Mesenchymal stem cell (in vitro differentiated cells and primary cell): ENCODE results near the gene TPM3.
"Not testable (repeated sequence)": the region's sequence is repeated elsewhere in the genome, so short reads cannot be mapped to it uniquely, and the experiment has no call there.

Source experiments
- DNase-seq: peaks from one replicate; pipeline ENCODE4 v3.0.0-alpha.2; 2013
- H2AFZ ChIP-seq: one replicate; pipeline ENCODE4 v1.6.1; 2013; ENCODE audit warnings: low read depth, mild to moderate bottlenecking, control low read depth, inconsistent platforms, low read length, moderate library complexity
- H2AK5ac ChIP-seq: 2 replicates; pipeline ENCODE4 v1.6.1; 2013; ENCODE audit warnings: low read length, moderate library complexity, mild to moderate bottlenecking, inconsistent platforms; ENCODE audit not compliant: severe bottlenecking
- H2BK120ac ChIP-seq: one replicate; pipeline ENCODE4 v1.6.1; 2013; ENCODE audit warnings: low read depth, mild to moderate bottlenecking, inconsistent platforms, low read length, moderate library complexity
- H2BK12ac ChIP-seq, 2 experiments: one replicate each; pipeline ENCODE4 v1.6.1; 2013; ENCODE audit warnings: inconsistent platforms in 2 of 2, low read length in 2 of 2, mild to moderate bottlenecking in 2 of 2, moderate library complexity in 2 of 2, control low read depth in 1 of 2
- H2BK15ac ChIP-seq: one replicate; pipeline ENCODE4 v1.6.1; 2013; ENCODE audit warnings: mild to moderate bottlenecking, low read depth, inconsistent platforms; ENCODE audit not compliant: poor library complexity, severe bottlenecking
- H2BK5ac ChIP-seq: 2 replicates; pipeline ENCODE4 v1.6.1; 2013; ENCODE audit warnings: low read depth, mild to moderate bottlenecking, low read length, control low read depth, inconsistent platforms; ENCODE audit not compliant: poor library complexity, severe bottlenecking
- H3K14ac ChIP-seq, 2 experiments: one replicate each; pipeline ENCODE4 v1.6.1; 2013; ENCODE audit warnings: inconsistent platforms in 2 of 2, low read length in 2 of 2, control low read depth in 1 of 2, mild to moderate bottlenecking in 1 of 2, moderate library complexity in 1 of 2
- H3K18ac ChIP-seq, 2 experiments: one replicate each; pipeline ENCODE4 v1.6.1; 2013; ENCODE audit warnings: inconsistent platforms in 2 of 2, low read length in 2 of 2, control low read depth in 1 of 2, low read depth in 1 of 2, mild to moderate bottlenecking in 1 of 2
- H3K23ac ChIP-seq, 2 experiments: one replicate each; pipeline ENCODE4 v1.6.1; 2013; ENCODE audit warnings: inconsistent platforms in 2 of 2, low read length in 2 of 2, mild to moderate bottlenecking in 2 of 2, moderate library complexity in 2 of 2, control low read depth in 1 of 2
- H3K27ac ChIP-seq: 2 replicates; pipeline ENCODE4 v1.5.1; 2013; ENCODE audit warnings: mild to moderate bottlenecking, moderate library complexity, low read length, control low read depth, inconsistent platforms; ENCODE audit not compliant: poor library complexity, severe bottlenecking
- H3K27me3 ChIP-seq, 2 experiments: 2 replicates each; pipeline versions ENCODE4 v1.6.1 to v1.7.0; 2013; ENCODE audit warnings: low read length in 2 of 2, mild to moderate bottlenecking in 2 of 2, moderate library complexity in 2 of 2, control low read depth in 1 of 2, inconsistent platforms in 1 of 2; ENCODE audit not compliant: control insufficient read depth in 1 of 2, insufficient read depth in 1 of 2
- H3K36me3 ChIP-seq, 2 experiments: 2 replicates each; pipeline versions ENCODE4 v1.6.1 to v1.7.0; 2013; ENCODE audit warnings: low read length in 2 of 2, control low read depth in 1 of 2, inconsistent platforms in 1 of 2, low read depth in 1 of 2, mild to moderate bottlenecking in 1 of 2; ENCODE audit not compliant: insufficient read depth in 2 of 2, control insufficient read depth in 1 of 2
- H3K4ac ChIP-seq, 2 experiments: one replicate each; pipeline ENCODE4 v1.6.1; 2013; ENCODE audit warnings: inconsistent platforms in 2 of 2, low read length in 2 of 2, mild to moderate bottlenecking in 2 of 2, moderate library complexity in 2 of 2, control low read depth in 1 of 2, low read depth in 1 of 2
- H3K4me1 ChIP-seq: 2 replicates; pipeline ENCODE4 v1.6.1; 2013; ENCODE audit warnings: low read depth, low read length, control low read depth; ENCODE audit not compliant: control insufficient read depth, insufficient read depth
- H3K4me2 ChIP-seq: 2 replicates; pipeline ENCODE4 v1.6.1; 2013; ENCODE audit warnings: low read length, mild to moderate bottlenecking, inconsistent platforms; ENCODE audit not compliant: poor library complexity, severe bottlenecking
- H3K4me3 ChIP-seq, 2 experiments: 2 replicates each; pipeline versions ENCODE4 v1.5.1 to v1.7.0; 2013; ENCODE audit warnings: low read length in 2 of 2, mild to moderate bottlenecking in 2 of 2, control low read depth in 1 of 2, low read depth in 1 of 2; ENCODE audit not compliant: insufficient read depth in 1 of 2
- H3K79me1 ChIP-seq: replicated peaks from 2 replicates; pipeline ENCODE4 v1.6.1; 2013; ENCODE audit warnings: mild to moderate bottlenecking, control low read depth, low read length, inconsistent platforms; ENCODE audit not compliant: poor library complexity, severe bottlenecking
- H3K9ac ChIP-seq: 2 replicates; pipeline ENCODE4 v1.7.0; 2013; ENCODE audit warnings: mild to moderate bottlenecking, low read length, moderate library complexity
- H3K9me3 ChIP-seq: 2 replicates; pipeline ENCODE4 v1.7.0; 2013; ENCODE audit warnings: mild to moderate bottlenecking, low read length; ENCODE audit not compliant: control insufficient read depth
- H4K8ac ChIP-seq: one replicate; pipeline ENCODE4 v1.6.1; 2013; ENCODE audit warnings: inconsistent platforms, mild to moderate bottlenecking, low read length, moderate library complexity
- H4K91ac ChIP-seq: one replicate; pipeline ENCODE4 v1.6.1; 2013; ENCODE audit warnings: mild to moderate bottlenecking, low read length, inconsistent platforms
- WGBS: methylation state at CpG from one replicate; pipeline ENCODE4 v1.1.7; 2013; ENCODE audit warnings: mixed read lengths; 5-methylcytosine and 5-hydroxymethylcytosine counted together

TPM3 gene

GRCh38 chr1:154208677-154209388, 16.9 kb upstream of the TPM3 start:
- no peak overlapping the region for H4K8ac ChIP-seq
- H3K14ac ChIP-seq: no peak overlapping the region
- H2BK120ac ChIP-seq: no peak overlapping the region
- H3K23ac ChIP-seq: no peak overlapping the region
- no peaks in the 10 kb centered on the region for H3K4me1 ChIP-seq
- 96% methylated on average over 3 of the region's 5 CpGs for WGBS
- H2BK15ac ChIP-seq: no peak overlapping the region
- H3K9me3 ChIP-seq: no peaks in the 10 kb centered on the region
- H2AK5ac ChIP-seq: no peak overlapping the region
- no peak overlapping the region for H3K27ac ChIP-seq
- no peak overlapping the region for H4K91ac ChIP-seq
- H3K79me1 ChIP-seq: peaks cover 25% of the 10 kb centered on the region
- H3K9ac ChIP-seq: no peak overlapping the region
- H2BK5ac ChIP-seq: no peak overlapping the region
- H3K27me3 ChIP-seq: no peaks in the 10 kb centered on the region
- H3K4me3 ChIP-seq: no peak overlapping the region
- H3K4me2 ChIP-seq: no peak overlapping the region
- H2AFZ ChIP-seq: no peak overlapping the region
- no peak overlapping the region for H3K18ac ChIP-seq
- H3K36me3 ChIP-seq: peaks cover 60 to 81% of the 10 kb centered on the region in 2 experiments
- no peak overlapping the region for H2BK12ac ChIP-seq
- DNase-seq: no peak
- no peak overlapping the region for H3K4ac ChIP-seq

- Histone ChIP-seq H2AFZ (no peak overlapping the region), H3K23ac (no peak overlapping the region), H3K36me3 (peaks cover 51 to 65% of the 10 kb centered on the region in 2 experiments), H3K4me3 (no peak overlapping the region), H3K4ac (no peak overlapping the region), H3K18ac (no peak overlapping the region), H3K9ac (no peak overlapping the region), H3K14ac (no peak overlapping the region), H2BK12ac (no peak overlapping the region), H4K91ac (no peak overlapping the region), H2BK15ac (no peak overlapping the region), H4K8ac (no peak overlapping the region), H3K4me1 (no peaks in the 10 kb centered on the region), H3K27ac (no peak overlapping the region), H3K9me3 (no peaks in the 10 kb centered on the region), H3K79me1 (peaks cover 20% of the 10 kb centered on the region), H2AK5ac (no peak overlapping the region), H3K27me3 (no peaks in the 10 kb centered on the region), H2BK5ac (no peak overlapping the region), H3K4me2 (no peak overlapping the region), H2BK120ac (no peak overlapping the region)
- DNase-seq: no peak
- WGBS: 97% methylated on average over 9 of the region's 9 CpGs
These were observed 15.4 kb upstream of the TPM3 start for GRCh38 chr1:154207262-154207661.

GRCh38 chr1:154206196-154206595, 14.3 kb upstream of the TPM3 start, which contains the start of gene CFAP141:
TSS of gene CFAP141 (minus strand) at chr1:154206333. CDS start at chr1:154206307, 26 bp downstream.
- peak; percentile 56 for DNase-seq
- Histone ChIP-seq H3K14ac (no peak within 1 kb of the TSS), H2AK5ac (no peak within 1 kb of the TSS), H2BK120ac (no peak within 1 kb of the TSS), H3K79me1 (peaks cover 15% of the 10 kb centered on the region), H4K8ac (no peak within 1 kb of the TSS), H4K91ac (no peak within 1 kb of the TSS), H2BK5ac (no peak within 1 kb of the TSS), H3K4me3 (no peak within 1 kb of the TSS), H3K27me3 (no peaks in the 10 kb centered on the region), H3K23ac (no peak within 1 kb of the TSS), H3K9me3 (no peaks in the 10 kb centered on the region), H3K9ac (peak within 1 kb of the TSS; percentile 25), H3K18ac (no peak within 1 kb of the TSS), H2AFZ (no peak within 1 kb of the TSS), H3K4me1 (no peaks in the 10 kb centered on the region), H3K36me3 (peaks cover 43 to 57% of the 10 kb centered on the region in 2 experiments), H3K4me2 (no peak within 1 kb of the TSS), H3K4ac (no peak within 1 kb of the TSS), H2BK15ac (no peak within 1 kb of the TSS), H3K27ac (no peak within 1 kb of the TSS), H2BK12ac (no peak within 1 kb of the TSS)
- WGBS: 100% methylated on average over 1 of the region's 1 CpG

DNA sequence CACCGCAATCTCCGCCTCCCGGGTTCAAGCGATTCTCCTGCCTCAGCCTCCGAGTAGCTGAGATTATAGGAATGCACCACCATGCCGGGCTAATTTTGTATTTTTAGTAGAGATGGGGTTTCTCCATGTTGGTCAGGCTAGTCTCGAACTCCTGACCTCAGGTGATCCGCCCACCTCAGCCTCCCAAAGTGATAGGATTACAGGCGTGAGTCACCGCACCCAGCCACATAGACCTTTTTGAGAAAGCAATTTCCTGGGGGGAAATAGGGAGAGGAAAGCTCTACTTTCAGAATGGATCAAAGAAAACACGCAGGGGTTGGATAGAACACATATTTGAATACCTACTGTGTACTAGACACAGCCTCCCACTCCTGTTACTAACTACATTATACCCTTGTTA, 13.9 kb upstream of the TPM3 start:
- not testable (repeated sequence) for H2AFZ ChIP-seq, H3K23ac ChIP-seq, DNase-seq, H2BK15ac ChIP-seq, H3K27me3 ChIP-seq, H4K91ac ChIP-seq, H3K4ac ChIP-seq, H3K4me1 ChIP-seq, H2BK120ac ChIP-seq, H3K4me2 ChIP-seq, H4K8ac ChIP-seq, H3K14ac ChIP-seq, H3K4me3 ChIP-seq, H3K27ac ChIP-seq, H2AK5ac ChIP-seq, H3K18ac ChIP-seq, H3K9me3 ChIP-seq, H2BK12ac ChIP-seq, H2BK5ac ChIP-seq
- Histone ChIP-seq H3K79me1 (peaks cover 15% of the 10 kb centered on the region), H3K9ac (peak overlapping the region; percentile 25), H3K36me3 (peaks cover 41 to 55% of the 10 kb centered on the region in 2 experiments)
- WGBS: 98% methylated on average over 10 of the region's 11 CpGs
